PC-9 (cell line): ENCODE measurements around the gene HMCES. TPM values are rescaled to one million over a fixed set of nuclear protein-coding genes. Genes with fewer than 3 reads are reported as not detected.

ENCODE experiments used
- BruUV-seq: library from RNA; stranded (reverse); fragments of 400-500 nt; replicated peaks from 2 replicates; lab custom pipeline; 2021; lab: Mats Ljungman, UMichigan
- CTCF ChIA-PET: fragments of 300-600 bp; sonication (Branson Sonifier 250); formaldehyde crosslinking; loops from one replicate; lab custom pipeline; 2022; ENCODE audit warnings: antibody characterized with exemption; lab: Charles Lee
- POLR2A ChIA-PET: fragments of 300-600 bp; sonication (Branson Sonifier 250); formaldehyde crosslinking; loops from one replicate; lab custom pipeline; 2022; ENCODE audit warnings: antibody characterized with exemption; ENCODE audit not compliant: unreplicated experiment; lab: Charles Lee
- DNase-seq, 2 experiments: peaks; one replicate each; pipeline versions ENCODE4 v3.0.0 to v3.0.0-alpha.2; 2015 to 2022; ENCODE audit warnings: mixed read lengths in 1 of 2
- H2AFZ ChIP-seq: fragments of 200-600 bp; sonication (generic); 2 replicates; pipeline ENCODE4 v1.8.1; 2017; ENCODE audit warnings: antibody characterized with exemption
- H3F3A ChIP-seq: fragments of 200-600 bp; sonication (generic); 2 replicates; pipeline ENCODE4 v1.8.1; 2017; ENCODE audit warnings: antibody characterized with exemption, mild to moderate bottlenecking, low read depth; ENCODE audit not compliant: insufficient read depth
- H3K27ac ChIP-seq: fragments of 200-600 bp; sonication (generic); 2 replicates; pipeline ENCODE4 v1.6.1; 2016; ENCODE audit warnings: mixed run types
- H3K27me3 ChIP-seq: fragments of 200-600 bp; sonication (generic); 2 replicates; pipeline ENCODE4 v1.6.1; 2016; ENCODE audit warnings: low read depth, mixed run types; ENCODE audit not compliant: insufficient read depth
- H3K36me3 ChIP-seq: fragments of 200-600 bp; sonication (generic); 2 replicates; pipeline ENCODE4 v1.6.1; 2016; ENCODE audit warnings: low read depth, mixed run types
- H3K4me1 ChIP-seq: fragments of 200-600 bp; sonication (generic); replicated peaks from 2 replicates; pipeline ENCODE4 v1.6.1; 2016; ENCODE audit warnings: mixed run types; ENCODE audit not compliant: insufficient read depth
- H3K4me2 ChIP-seq: fragments of 200-600 bp; sonication (generic); 2 replicates; pipeline ENCODE4 v1.6.1; 2017; ENCODE audit warnings: mixed run types
- H3K4me3 ChIP-seq: fragments of 200-600 bp; sonication (generic); 2 replicates; pipeline ENCODE4 v1.6.1; 2016; ENCODE audit warnings: mixed run types
- H3K79me2 ChIP-seq: fragments of 200-600 bp; sonication (generic); 2 replicates; pipeline ENCODE4 v1.6.1; 2017; ENCODE audit warnings: low read depth, mixed run types
- H3K9me2 ChIP-seq: fragments of 200-600 bp; sonication (generic); 2 replicates; pipeline ENCODE4 v1.8.1; 2017; ENCODE audit warnings: mild to moderate bottlenecking; ENCODE audit not compliant: insufficient read depth
- H3K9me3 ChIP-seq: fragments of 200-600 bp; sonication (generic); 2 replicates; pipeline ENCODE4 v1.8.1; 2016; ENCODE audit warnings: low read depth; ENCODE audit not compliant: insufficient read depth
- H4K20me1 ChIP-seq: fragments of 200-600 bp; sonication (generic); 2 replicates; pipeline ENCODE4 v1.8.1; 2017; ENCODE audit not compliant: insufficient read depth
- EZH2 ChIP-seq: fragments of 200-600 bp; sonication (generic); IDR thresholded peaks from 2 replicates; pipeline ENCODE4 v1.8.0; 2017; ENCODE audit warnings: antibody characterized with exemption, low read depth
- intact Hi-C: fragments of 100-400 bp; cut with micrococcal nuclease; formaldehyde crosslinking; loops from one replicate; pipeline ENCODE4 v1.10.0; 2022; ENCODE audit not compliant: unreplicated experiment
- total RNA-seq: library from RNA; stranded (reverse); gene quantifications from 2 replicates; pipeline ENCODE4 v1.2.3, GENCODE V29; 2021
- TF ChIP-seq, protein P1 (sequence below): fragments of 200-600 bp; sonication (generic); conservative IDR thresholded peaks from 2 replicates; pipeline ENCODE4 v1.6.1; 2017; ENCODE audit warnings: mixed run types, antibody characterized with exemption, mild to moderate bottlenecking, moderate library complexity

HMCES gene
- total RNA-seq, 1 experiment from 2014 or later: 60.9 TPM

DNA sequence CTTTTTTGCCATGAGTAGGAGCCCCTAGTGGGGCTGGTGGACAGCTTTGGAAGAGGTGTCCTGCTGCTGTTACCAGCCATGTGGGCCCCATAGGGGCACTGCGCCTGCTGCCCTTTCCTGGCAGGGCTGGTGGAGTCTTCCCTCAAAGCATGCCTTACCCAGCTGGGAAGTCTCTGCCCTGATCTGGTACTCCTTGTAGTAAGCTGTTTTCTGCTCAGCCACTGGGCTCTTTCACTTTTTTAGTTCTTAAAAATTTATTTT, 26.2 kb downstream of the HMCES start:
- POLR2A ChIA-PET: no interaction called here
- no peaks in the 10 kb centered on the region for H3K36me3 ChIP-seq
- TF ChIP-seq, protein P1, sequence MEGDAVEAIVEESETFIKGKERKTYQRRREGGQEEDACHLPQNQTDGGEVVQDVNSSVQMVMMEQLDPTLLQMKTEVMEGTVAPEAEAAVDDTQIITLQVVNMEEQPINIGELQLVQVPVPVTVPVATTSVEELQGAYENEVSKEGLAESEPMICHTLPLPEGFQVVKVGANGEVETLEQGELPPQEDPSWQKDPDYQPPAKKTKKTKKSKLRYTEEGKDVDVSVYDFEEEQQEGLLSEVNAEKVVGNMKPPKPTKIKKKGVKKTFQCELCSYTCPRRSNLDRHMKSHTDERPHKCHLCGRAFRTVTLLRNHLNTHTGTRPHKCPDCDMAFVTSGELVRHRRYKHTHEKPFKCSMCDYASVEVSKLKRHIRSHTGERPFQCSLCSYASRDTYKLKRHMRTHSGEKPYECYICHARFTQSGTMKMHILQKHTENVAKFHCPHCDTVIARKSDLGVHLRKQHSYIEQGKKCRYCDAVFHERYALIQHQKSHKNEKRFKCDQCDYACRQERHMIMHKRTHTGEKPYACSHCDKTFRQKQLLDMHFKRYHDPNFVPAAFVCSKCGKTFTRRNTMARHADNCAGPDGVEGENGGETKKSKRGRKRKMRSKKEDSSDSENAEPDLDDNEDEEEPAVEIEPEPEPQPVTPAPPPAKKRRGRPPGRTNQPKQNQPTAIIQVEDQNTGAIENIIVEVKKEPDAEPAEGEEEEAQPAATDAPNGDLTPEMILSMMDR: no peak
- no peak for TF ChIP-seq EZH2
- H3K9me2 ChIP-seq: no peaks in the 10 kb centered on the region
- CTCF ChIA-PET: no interaction called here
- H3F3A ChIP-seq: peaks cover 6% of the 10 kb centered on the region; the same call in 1 of the 2 replicates
- no peaks in the 10 kb centered on the region for H3K27me3 ChIP-seq
- H3K4me2 ChIP-seq: no peak overlapping the region
- no peak for DNase-seq
- H3K4me3 ChIP-seq: no peak overlapping the region
- peaks cover 3% of the 10 kb centered on the region; the same call in 1 of the 2 replicates for H3K4me1 ChIP-seq
- H3K27ac ChIP-seq: no peak overlapping the region
- no peak overlapping the region for H2AFZ ChIP-seq
- no peaks in the 10 kb centered on the region for H4K20me1 ChIP-seq
- intact Hi-C loops: no loop called here
- no peaks in the 10 kb centered on the region for H3K79me2 ChIP-seq
- BruUV-seq: no TSS peak
- no peaks in the 10 kb centered on the region for H3K9me3 ChIP-seq

DNA sequence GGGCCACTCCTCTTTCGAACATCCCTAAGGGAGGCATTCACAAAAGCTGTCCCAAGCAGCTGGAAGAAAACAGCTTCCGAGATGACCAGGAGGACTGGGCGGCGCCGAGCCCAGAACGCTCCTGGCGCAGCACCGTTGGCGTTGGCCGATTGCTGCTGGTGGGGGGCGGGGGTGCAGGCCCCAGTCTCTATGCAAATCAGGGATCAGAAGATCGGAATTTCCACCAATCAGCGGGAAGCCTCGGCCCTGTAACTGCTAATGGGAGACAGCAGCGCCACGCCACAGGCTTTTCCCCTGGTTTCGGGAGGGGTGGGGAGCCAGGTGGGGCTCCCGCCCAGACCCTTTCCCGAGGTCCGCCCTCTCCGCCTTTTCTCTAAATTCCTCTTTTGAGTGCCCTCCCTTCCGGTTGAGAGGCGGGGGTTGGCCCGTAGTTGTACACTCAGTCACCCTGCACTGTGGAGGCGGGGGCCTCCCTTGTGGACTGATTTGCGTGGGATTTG, 27.0 kb downstream of the HMCES start:
- TF ChIP-seq, protein P1: no peak
- no peak for TF ChIP-seq EZH2
- DNase-seq: no peak
- Histone ChIP-seq H4K20me1 (no peaks in the 10 kb centered on the region), H2AFZ (no peak overlapping the region), H3K27ac (no peak overlapping the region), H3K4me1 (peaks cover 10% of the 10 kb centered on the region), H3K9me3 (no peaks in the 10 kb centered on the region), H3K4me3 (no peak overlapping the region), H3F3A (peaks cover 13% of the 10 kb centered on the region; the same call in 1 of the 2 replicates), H3K27me3 (no peaks in the 10 kb centered on the region), H3K36me3 (no peaks in the 10 kb centered on the region), H3K9me2 (no peaks in the 10 kb centered on the region), H3K79me2 (no peaks in the 10 kb centered on the region), H3K4me2 (no peak overlapping the region)
- no TSS peak for BruUV-seq
- intact Hi-C loops: no loop called here
- ChIA-PET CTCF (no interaction called here), POLR2A (no interaction called here)

DNA sequence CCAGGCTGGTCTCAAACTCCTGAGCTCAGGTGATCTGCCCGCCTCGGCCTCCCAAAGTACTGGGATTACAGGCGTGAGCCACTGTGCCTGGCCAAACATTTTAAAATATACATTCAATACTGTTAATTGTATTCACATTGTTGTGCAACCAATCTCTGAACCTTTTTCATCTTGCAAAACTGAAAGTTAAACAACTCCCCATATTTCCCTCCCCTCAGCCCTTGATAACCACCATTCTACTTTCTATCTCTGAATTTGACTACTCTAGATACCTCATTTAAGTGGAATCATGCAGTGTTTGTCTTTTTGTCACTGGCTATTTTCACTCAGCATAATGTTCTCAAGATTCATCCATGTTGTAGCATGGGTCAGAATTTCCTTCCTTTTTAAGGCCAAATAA, 30.0 kb downstream of the HMCES start:
- no peak for TF ChIP-seq EZH2
- TF ChIP-seq, protein P1: no peak
- no peak for DNase-seq
- H2AFZ ChIP-seq: no peak overlapping the region
- H3K4me3 ChIP-seq: no peak overlapping the region
- H3K79me2 ChIP-seq: no peaks in the 10 kb centered on the region
- no peaks in the 10 kb centered on the region for H3K9me2 ChIP-seq
- H4K20me1 ChIP-seq: no peaks in the 10 kb centered on the region
- H3K4me1 ChIP-seq: peaks cover 12% of the 10 kb centered on the region
- POLR2A ChIA-PET: no interaction called here
- no peaks in the 10 kb centered on the region for H3K9me3 ChIP-seq
- intact Hi-C loops: no loop called here
- no peaks in the 10 kb centered on the region for H3K27me3 ChIP-seq
- no TSS peak for BruUV-seq
- H3K36me3 ChIP-seq: no peaks in the 10 kb centered on the region
- no peak overlapping the region for H3K4me2 ChIP-seq
- H3K27ac ChIP-seq: no peak overlapping the region
- peaks cover 13% of the 10 kb centered on the region; the same call in 1 of the 2 replicates for H3F3A ChIP-seq
- CTCF ChIA-PET: interaction anchor here (0.6 kb wide), 1 partner anchor 1203 kb away, joined by 9 read pairs; no protein-coding TSS in a partner anchor
